Fibroblast of upper back skin (primary cell): ENCODE results near the gene GPR62.
A peak's percentile ranks its signal among the peaks of the same experiment; 100 is the strongest.

Experiments used
- DNase-seq: peaks from one replicate; pipeline ENCODE4 v3.0.0-alpha.2; 2013

The GPR62 gene

DNA sequence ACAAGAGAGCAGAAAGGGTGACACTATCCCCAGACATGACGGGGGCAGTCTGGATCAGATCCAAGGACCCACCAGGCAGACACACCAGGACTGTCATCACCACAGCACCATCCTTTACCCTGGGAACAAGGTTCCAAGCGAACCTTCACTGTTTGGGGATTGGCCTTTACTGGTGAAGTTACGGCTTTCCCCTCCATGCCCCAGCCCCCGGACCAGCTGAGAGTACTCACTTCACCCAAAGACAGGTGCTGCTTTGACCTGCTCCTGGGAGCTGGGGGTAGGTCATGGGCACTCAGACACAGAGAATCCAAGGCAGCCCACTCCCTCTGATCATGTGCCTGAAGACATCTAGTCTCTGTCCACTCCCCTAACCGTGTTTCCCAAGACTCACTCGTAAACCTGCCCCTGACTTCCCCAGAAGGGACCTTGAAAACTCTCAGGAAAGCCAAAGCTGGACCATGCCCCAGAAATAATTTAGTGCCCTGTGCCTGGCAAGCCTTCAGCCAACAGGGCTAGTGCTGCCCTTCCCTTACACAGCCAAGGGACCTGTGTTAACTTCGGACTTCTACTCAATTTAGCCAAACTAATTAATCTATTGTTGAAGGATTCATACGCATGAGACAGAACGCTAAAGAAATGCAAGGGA is 16.3 kb upstream of the GPR62 start:
- DNase-seq, result no peak

- no peak for DNase-seq
Observed at GRCh38 chr3:51940648-51941462, 14.3 kb upstream of the GPR62 start.

- no peak for DNase-seq
Observed at GRCh38 chr3:51941463-51941797, 13.8 kb upstream of the GPR62 start.

GRCh38 chr3:51941798-51942602 is 13.2 kb upstream of the GPR62 start, which contains the start of the genes PARP3 and RRP9:
Gene PARP3 (plus strand): TSS chr3:51942363. CDS start chr3:51943356, 993 bp downstream.
Gene RRP9 (minus strand): TSS chr3:51941904. CDS start chr3:51941867, 37 bp downstream.
- DNase-seq, result peak; percentile 100

DNA sequence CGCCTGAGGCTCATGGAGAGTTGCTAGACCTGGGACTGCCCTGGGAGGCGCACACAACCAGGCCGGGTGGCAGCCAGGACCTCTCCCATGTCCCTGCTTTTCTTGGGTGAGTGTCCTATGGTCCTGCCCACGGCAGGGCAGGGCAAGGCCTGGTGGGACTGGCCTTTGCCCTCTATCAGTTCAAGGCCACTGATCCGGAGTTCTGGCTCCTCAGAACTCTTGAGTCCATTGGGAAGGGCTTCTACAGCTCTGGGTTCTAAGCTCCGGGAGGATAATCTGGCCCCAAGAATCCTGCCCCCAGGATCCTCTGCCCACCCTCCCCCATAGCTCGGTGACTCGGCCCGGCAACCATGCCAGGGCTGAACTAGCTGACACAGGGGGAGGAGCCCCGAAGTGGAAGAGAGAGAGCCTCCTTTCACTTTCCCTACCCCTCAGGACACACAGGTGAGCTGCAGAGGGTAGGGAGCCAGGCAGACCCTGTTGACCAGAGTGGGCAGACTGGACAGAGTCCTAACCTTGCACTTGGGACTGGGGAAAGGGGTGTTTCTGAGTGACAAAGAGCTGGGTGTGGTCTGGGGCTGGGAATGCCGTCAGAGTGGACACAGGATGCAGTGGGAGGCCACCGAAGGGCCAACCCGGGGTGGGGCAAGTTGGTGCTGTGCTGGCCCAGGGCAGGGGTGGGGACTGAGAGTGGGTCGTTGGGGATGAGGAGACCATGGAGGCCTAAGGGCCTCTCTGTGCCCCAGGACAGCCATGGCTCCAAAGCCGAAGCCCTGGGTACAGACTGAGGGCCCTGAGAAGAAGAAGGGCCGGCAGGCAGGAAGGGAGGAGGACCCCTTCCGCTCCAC is 12.4 kb upstream of the GPR62 start:
- DNase-seq, result peak; percentile 54

DNA sequence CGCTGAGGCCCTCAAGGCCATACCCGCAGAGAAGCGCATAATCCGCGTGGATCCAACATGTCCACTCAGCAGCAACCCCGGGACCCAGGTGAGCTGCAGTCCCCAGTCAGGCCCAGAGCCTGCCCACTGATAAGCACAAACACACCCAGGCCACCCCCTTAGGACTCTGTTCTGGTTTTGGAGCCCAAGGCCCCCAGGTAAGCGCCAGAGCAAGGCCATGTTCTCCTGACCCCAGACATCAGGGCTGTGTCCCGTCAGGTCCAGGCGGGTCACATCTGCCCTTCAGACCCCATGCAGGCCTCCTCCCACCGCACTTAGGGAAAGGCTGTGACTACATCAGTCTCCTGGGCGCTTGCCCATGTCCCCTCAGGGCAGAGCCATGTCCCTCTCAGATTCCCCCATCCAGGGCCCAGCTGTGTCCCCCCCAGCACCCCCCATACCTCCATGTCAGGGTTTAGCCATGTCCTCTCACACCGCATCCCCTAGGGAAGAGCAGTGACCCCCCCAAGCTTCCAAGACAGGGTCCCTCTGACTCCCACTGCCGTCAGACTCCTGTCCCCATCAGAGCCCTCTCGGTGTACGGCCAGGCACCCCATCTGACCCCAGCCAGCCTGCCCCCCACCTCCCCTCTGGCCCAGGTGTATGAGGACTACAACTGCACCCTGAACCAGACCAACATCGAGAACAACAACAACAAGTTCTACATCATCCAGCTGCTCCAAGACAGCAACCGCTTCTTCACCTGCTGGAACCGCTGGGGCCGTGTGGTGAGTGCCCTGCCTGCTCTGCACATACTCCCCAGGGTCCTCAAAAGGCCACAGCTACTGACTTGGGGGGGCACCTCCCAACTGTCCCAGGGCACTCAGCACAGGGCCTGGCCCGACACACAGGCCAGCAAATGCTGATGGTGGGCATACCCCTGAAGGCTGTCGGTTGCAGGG is 11.5 kb upstream of the GPR62 start:
- no peak for DNase-seq

- no peak for DNase-seq
Observed at GRCh38 chr3:51944451-51945021, 10.6 kb upstream of the GPR62 start.

DNA sequence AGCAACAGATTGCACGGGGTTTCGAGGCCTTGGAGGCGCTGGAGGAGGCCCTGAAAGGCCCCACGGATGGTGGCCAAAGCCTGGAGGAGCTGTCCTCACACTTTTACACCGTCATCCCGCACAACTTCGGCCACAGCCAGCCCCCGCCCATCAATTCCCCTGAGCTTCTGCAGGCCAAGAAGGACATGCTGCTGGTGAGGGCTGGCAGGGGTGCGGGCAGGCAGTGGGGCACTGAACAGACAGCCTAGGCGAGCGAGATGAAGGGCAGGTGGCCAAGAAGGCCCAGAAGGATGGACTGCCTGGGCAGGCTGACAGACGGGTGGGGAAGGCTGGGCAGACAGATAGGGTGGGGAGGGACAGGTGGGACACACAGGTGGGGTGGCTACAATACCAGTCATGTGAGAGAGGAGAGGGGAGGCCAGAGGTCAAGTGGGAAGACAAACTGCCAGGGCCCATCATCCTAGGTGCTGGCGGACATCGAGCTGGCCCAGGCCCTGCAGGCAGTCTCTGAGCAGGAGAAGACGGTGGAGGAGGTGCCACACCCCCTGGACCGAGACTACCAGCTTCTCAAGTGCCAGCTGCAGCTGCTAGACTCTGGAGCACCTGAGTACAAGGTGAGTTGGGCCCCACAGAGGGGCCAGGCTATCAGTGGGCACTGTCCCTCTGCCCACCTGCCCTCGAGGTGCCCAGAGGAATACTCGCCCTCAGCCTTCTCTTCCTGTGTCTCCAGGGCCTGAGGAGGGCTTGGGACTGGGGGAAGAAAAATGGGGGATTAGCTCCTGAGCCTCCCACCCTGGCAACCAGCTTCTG is 9.9 kb upstream of the GPR62 start:
- DNase-seq, result no peak

- no peak for DNase-seq
Observed at GRCh38 chr3:51945926-51946705, 9.1 kb upstream of the GPR62 start.

GRCh38 chr3:51946796-51947195 is 8.4 kb upstream of the GPR62 start:
- DNase-seq, result no peak

DNA sequence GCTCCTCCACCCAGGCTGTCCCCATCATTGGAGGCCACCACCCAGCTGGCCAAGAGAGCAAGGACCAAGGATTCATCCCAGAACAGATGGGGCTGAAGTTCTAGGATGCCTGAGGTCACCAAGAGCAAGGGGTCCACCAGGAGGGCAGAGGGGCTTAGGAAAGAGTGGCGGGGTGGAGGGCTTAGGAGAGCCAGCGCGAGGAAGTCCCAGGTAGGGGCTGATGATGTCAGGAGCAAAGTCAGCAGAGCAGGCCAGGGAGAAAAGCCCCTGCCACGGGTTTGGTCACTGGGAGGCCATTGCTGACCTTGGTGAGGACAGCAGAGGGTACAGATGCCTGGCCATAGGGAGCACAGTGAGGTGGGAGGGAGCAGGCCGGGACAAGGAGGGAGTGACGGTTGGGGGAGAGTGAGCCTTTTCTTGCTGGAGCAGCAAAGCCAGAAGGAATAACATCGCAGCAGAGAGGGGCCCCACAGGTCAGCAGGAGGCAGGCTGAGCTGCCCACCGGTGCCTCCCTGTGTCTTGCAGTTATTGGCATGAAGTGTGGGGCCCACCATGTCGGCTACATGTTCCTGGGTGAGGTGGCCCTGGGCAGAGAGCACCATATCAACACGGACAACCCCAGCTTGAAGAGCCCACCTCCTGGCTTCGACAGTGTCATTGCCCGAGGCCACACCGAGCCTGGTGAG is 7.8 kb upstream of the GPR62 start:
- no peak for DNase-seq

- DNase-seq, result no peak
Observed at GRCh38 chr3:51948016-51948580, 7.1 kb upstream of the GPR62 start.

- DNase-seq, result no peak
Observed at GRCh38 chr3:51949121-51949520, 6.1 kb upstream of the GPR62 start.

DNA sequence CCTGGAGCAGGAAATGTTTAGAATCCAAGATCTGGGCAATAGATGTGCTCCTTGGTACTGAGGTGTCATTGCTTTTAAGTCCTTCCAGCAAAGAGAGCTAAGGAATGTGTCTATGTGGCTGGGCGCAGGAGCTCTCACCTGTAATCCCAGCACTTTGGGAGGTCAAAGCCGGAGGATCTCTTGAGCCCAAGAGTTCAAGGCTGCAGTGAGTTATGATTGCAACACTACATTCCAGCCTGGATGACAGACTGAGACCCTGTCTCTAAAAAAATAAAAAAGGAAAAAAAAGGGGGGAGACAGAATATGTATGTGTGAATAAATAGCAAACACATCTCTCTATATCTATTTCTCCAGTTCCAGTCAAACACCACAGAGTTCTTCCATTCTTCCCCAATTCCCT is 4.3 kb upstream of the GPR62 start:
- no peak for DNase-seq

DNA sequence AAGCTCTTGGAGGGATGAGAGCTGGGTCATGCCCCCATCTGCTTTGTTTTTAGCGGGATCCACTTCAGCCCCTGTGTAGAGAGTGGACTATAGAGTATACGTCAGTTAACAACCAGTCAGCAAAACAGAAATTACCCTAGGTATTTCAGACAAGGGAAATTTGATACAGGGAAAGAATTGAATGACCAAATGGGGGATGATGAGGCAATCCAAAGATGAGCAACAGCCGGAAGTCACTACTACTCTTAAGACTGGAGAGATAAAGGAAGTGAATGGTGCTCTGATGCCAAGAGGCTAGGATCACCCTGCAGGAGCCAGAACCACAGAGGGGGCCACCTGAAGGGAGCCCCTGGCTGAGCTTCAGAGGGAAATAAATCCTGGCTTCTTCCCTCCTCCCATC is 1.7 kb upstream of the GPR62 start:
- DNase-seq, result peak; percentile 73

GRCh38 chr3:51954105-51954504 is 1.1 kb upstream of the GPR62 start:
- no peak for DNase-seq

DNA sequence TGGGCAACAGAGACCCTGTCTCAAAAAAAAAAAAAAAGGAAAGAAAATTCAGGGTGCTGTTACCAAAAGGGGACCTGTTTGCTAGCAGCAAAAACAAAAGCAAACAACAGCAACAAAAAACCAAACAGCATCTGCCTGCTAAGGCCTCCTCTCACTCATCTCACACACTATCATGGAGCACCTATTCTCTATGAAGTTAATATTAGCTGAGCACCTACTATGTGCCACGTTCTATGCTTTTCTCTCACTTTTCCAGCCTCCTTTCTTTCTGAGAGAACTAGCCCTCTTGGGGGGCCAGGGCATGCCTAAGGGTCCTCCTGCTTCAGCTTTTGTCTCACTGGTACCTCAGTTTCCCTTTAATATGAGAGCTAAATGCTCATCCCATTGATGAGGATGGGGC is 468 bp upstream of the GPR62 start:
- DNase-seq, result no peak
